Caki2 (cell line): ENCODE measurements around the gene IQSEC1. TPM values are rescaled to one million over a fixed set of nuclear protein-coding genes. Genes with fewer than 3 reads are reported as not detected.

Experiments
- DNase-seq: peaks from one replicate; pipeline ENCODE4 v3.0.0-alpha.2; 2015; ENCODE audit warnings: low read depth
- in situ Hi-C: cut with HindIII; loops from 2 replicates; pipeline ENCODE4 v1.10.0; 2016; ENCODE audit warnings: low sequenced_read_pairs, low pct_unique_long_range_greater_than_20kb, mixed read lengths
- total RNA-seq: library from RNA; depleted of rRNA; stranded (reverse); fragments of >200 nt; shearing (Covaris generic); gene quantifications from 2 replicates; pipeline ENCODE4 v1.2.3, GENCODE V29; 2014; ENCODE audit warnings: low replicate concordance

Gene IQSEC1
- total RNA-seq, 1 experiment from 2014 or later, result 3.2 TPM

GRCh38 chr3:13058346-13059120, 14.7 kb downstream of the IQSEC1 start:
- in situ Hi-C loops, result no loop called here
- no peak for DNase-seq

- in situ Hi-C loops, result no loop called here
- no peak for DNase-seq
These were observed 15.8 kb downstream of the IQSEC1 start for GRCh38 chr3:13057282-13058040.

- DNase-seq, result no peak
- in situ Hi-C loops, result no loop called here
These were observed 17.6 kb downstream of the IQSEC1 start for GRCh38 chr3:13055634-13056033.

- no peak for DNase-seq
- in situ Hi-C loops, result no loop called here
These were observed 18.6 kb downstream of the IQSEC1 start for GRCh38 chr3:13054341-13055285.

- in situ Hi-C loops, result no loop called here
- no peak for DNase-seq
These were observed 19.3 kb downstream of the IQSEC1 start for GRCh38 chr3:13053893-13054292.

- DNase-seq, result no peak
- in situ Hi-C loops, result no loop called here
These were observed 19.8 kb downstream of the IQSEC1 start for GRCh38 chr3:13053420-13053819.

- no peak for DNase-seq
- in situ Hi-C loops, result no loop called here
These were observed 20.9 kb downstream of the IQSEC1 start for GRCh38 chr3:13052191-13052820.

GRCh38 chr3:13051581-13051980, 21.6 kb downstream of the IQSEC1 start:
- in situ Hi-C loops, result no loop called here
- DNase-seq, result no peak

- no peak for DNase-seq
- in situ Hi-C loops, result no loop called here
These were observed 22.2 kb downstream of the IQSEC1 start for GRCh38 chr3:13051066-13051465.

- no peak for DNase-seq
- in situ Hi-C loops, result no loop called here
These were observed 22.8 kb downstream of the IQSEC1 start for GRCh38 chr3:13050446-13050845.

- DNase-seq, result no peak
- in situ Hi-C loops, result no loop called here
These were observed 23.8 kb downstream of the IQSEC1 start for GRCh38 chr3:13049400-13049799.

- DNase-seq, result no peak
- in situ Hi-C loops, result no loop called here
These were observed 25.7 kb downstream of the IQSEC1 start for GRCh38 chr3:13047296-13048165.

GRCh38 chr3:13046569-13047274, 26.5 kb downstream of the IQSEC1 start:
- in situ Hi-C loops, result no loop called here
- no peak for DNase-seq

GRCh38 chr3:13045904-13046568, 27.2 kb downstream of the IQSEC1 start:
- no peak for DNase-seq
- in situ Hi-C loops, result no loop called here

GRCh38 chr3:13045241-13045903, 27.9 kb downstream of the IQSEC1 start:
- in situ Hi-C loops, result no loop called here
- DNase-seq, result no peak
